Esophagus muscularis mucosa (tissue), 4 donors: Measurements from ENCODE around the gene HSD3B7. TPM values are rescaled to one million over a fixed set of nuclear protein-coding genes. Genes with fewer than 3 reads are reported as not detected.

ENCODE experiments used
- DNase-seq: peaks from one replicate; pipeline ENCODE4 v3.0.0-alpha.2; 2017; ENCODE audit errors: extremely low spot score
- H3K27ac ChIP-seq, 4 donors: fragments of 200-600 bp; sonication (generic); replicated peaks in 1 of 4; 1 replicate in 3 of 4; 2 replicates in 1 of 4; pipeline ENCODE4 v1.5.1; 2016 to 2019; ENCODE audit warnings: mild to moderate bottlenecking in 1 of 4
- H3K27me3 ChIP-seq, 4 donors: fragments of 200-600 bp; sonication (generic); one replicate each; pipeline versions ENCODE4 v1.5.1 to v1.6.0; 2016 to 2019
- H3K36me3 ChIP-seq, 4 donors: fragments of 200-600 bp; sonication (generic); one replicate each; pipeline ENCODE4 v1.5.1; 2016 to 2019
- H3K4me1 ChIP-seq, 4 donors: fragments of 200-600 bp; sonication (generic); one replicate each; pipeline ENCODE4 v1.5.1; 2016 to 2019
- H3K4me3 ChIP-seq, 4 donors: fragments of 200-600 bp; sonication (generic); 1 replicate in 2 of 4; 2 replicates in 2 of 4; pipeline ENCODE4 v1.5.1; 2016 to 2019; ENCODE audit warnings: mild to moderate bottlenecking in 4 of 4, moderate library complexity in 1 of 4
- H3K9me3 ChIP-seq, 4 donors: fragments of 200-600 bp; sonication (generic); 1 replicate in 3 of 4; 2 replicates in 1 of 4; pipeline ENCODE4 v1.5.1; 2016 to 2019
- EP300 ChIP-seq: sonication (generic); formaldehyde crosslinking; IDR thresholded peaks from one replicate; pipeline ENCODE4 v1.6.1; 2017; ENCODE audit warnings: antibody characterized with exemption
- POLR2A ChIP-seq: fragments of 450-650 bp; IDR thresholded peaks from one replicate; pipeline ENCODE4 v1.6.1; 2017; ENCODE audit warnings: antibody characterized with exemption, moderate library complexity, mild to moderate bottlenecking, low read depth
- POLR2AphosphoS5 ChIP-seq, 2 donors: sonication (generic); formaldehyde crosslinking; IDR thresholded peaks; one replicate each; pipeline ENCODE4 v1.6.1; 2017; ENCODE audit warnings: antibody characterized with exemption in 2 of 2
- WGBS: methylation state at CpG from one replicate; pipeline ENCODE4 v1.1.5; 2018; 5-methylcytosine and 5-hydroxymethylcytosine counted together
- intact Hi-C: fragments of 100-400 bp; cut with DNase I; formaldehyde crosslinking; loops from one replicate; pipeline ENCODE4 v1.15.1; 2023
- total RNA-seq, 4 donors: library from RNA; depleted of rRNA; stranded (reverse); fragments of >200 nt; gene quantifications; one replicate each; pipeline versions ENCODE4 v1.1.0 to v1.2.1, GENCODE V29; 2016
- TF ChIP-seq, protein P1 (sequence below), 3 experiments: fragments of 200-600 bp in 2 of 3; fragments of 450-650 bp in 1 of 3; sonication (generic) in 2 of 3; IDR thresholded peaks; one replicate each; pipeline ENCODE4 v1.5.1; 2017 to 2019; ENCODE audit warnings: antibody characterized with exemption in 3 of 3, mild to moderate bottlenecking in 2 of 3, moderate library complexity in 1 of 3

The HSD3B7 gene
- total RNA-seq, 4 donors from 2014 or later: 15.4 to 33.0 (median 17.9) TPM

DNA sequence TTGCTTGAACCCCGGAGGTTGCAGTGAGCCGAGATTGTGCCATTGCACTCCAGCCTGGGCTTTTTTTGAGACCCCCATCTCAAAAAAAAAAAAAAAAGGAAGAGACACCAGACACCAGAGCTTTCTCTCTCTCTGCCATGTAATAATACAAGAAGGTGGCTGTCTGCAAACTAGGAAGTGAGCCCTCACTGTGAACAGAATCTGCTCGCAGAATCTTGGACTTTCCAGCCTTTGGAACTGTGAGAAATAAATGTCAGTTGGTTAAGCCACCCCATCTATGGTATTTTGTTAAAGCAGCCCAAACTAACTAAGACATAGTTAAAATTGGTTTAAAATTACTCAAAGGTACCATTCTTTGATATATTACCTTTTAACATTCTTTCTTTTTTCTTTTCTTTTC, 35.5 kb downstream of the HSD3B7 start:
- WGBS: 100% methylated on average over 3 of the region's 3 CpGs
- Histone ChIP-seq H3K27me3 (peaks cover 0 to 10% (median 0%) of the 10 kb centered on the region in 4 donors), H3K4me1 (no peaks in the 10 kb centered on the region), H3K36me3 (no peaks in the 10 kb centered on the region), H3K27ac (no peak overlapping the region), H3K9me3 (no peaks in the 10 kb centered on the region), H3K4me3 (no peak overlapping the region)
- intact Hi-C loops: no loop called here
- no peak for DNase-seq
- TF ChIP-seq, protein P1, sequence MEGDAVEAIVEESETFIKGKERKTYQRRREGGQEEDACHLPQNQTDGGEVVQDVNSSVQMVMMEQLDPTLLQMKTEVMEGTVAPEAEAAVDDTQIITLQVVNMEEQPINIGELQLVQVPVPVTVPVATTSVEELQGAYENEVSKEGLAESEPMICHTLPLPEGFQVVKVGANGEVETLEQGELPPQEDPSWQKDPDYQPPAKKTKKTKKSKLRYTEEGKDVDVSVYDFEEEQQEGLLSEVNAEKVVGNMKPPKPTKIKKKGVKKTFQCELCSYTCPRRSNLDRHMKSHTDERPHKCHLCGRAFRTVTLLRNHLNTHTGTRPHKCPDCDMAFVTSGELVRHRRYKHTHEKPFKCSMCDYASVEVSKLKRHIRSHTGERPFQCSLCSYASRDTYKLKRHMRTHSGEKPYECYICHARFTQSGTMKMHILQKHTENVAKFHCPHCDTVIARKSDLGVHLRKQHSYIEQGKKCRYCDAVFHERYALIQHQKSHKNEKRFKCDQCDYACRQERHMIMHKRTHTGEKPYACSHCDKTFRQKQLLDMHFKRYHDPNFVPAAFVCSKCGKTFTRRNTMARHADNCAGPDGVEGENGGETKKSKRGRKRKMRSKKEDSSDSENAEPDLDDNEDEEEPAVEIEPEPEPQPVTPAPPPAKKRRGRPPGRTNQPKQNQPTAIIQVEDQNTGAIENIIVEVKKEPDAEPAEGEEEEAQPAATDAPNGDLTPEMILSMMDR (IDR thresholded peaks at IDR 0.05): no peak
- no peak for TF ChIP-seq EP300
- TF ChIP-seq POLR2A: no peak
- no peak for TF ChIP-seq POLR2AphosphoS5 (IDR thresholded peaks at IDR 0.05)

DNA sequence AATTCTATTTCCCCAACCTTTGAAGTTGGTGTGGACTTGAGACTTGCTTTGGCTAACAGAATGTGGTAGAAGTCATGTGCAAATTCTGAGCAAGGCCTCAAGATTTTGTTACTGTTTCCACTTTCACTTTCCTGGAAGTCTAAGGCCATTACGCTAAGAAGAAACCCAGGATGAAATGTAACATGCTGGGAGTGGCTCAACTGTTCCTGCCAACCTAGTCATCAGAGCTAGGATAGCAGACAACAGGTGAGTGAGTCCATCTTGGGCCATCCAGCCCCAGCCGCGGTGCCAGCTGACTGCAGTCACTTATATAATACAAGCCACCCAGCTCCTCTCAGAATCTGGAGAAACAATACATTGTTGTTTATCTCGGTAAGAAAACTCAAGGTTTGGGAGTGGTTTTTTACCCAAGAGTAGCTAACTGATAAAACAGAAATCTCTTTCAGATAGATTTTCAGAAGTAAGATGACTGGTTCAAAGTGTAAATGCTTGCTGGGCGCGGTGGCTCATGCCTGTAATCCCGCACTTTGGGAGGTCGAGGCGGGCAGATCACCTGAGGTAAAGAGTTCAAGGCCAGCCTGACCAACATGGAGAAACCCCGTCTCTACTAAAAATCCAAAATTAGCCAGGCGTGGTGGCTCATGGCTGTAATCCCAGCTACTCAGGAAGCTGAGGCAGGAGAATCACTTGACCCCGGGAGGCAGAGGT, 37.7 kb downstream of the HSD3B7 start:
- no peaks in the 10 kb centered on the region for H3K9me3 ChIP-seq
- WGBS: 84% methylated on average over 12 of the region's 12 CpGs
- no peak overlapping the region for H3K27ac ChIP-seq
- no peaks in the 10 kb centered on the region for H3K27me3 ChIP-seq
- no peaks in the 10 kb centered on the region for H3K36me3 ChIP-seq
- intact Hi-C loops: no loop called here
- DNase-seq: no peak
- H3K4me1 ChIP-seq: no peaks in the 10 kb centered on the region
- H3K4me3 ChIP-seq: no peak overlapping the region
- TF ChIP-seq POLR2AphosphoS5 (IDR thresholded peaks at IDR 0.05) (no peak), POLR2A (no peak), EP300 (no peak)
- TF ChIP-seq, protein P1 (IDR thresholded peaks at IDR 0.05): no peak

DNA sequence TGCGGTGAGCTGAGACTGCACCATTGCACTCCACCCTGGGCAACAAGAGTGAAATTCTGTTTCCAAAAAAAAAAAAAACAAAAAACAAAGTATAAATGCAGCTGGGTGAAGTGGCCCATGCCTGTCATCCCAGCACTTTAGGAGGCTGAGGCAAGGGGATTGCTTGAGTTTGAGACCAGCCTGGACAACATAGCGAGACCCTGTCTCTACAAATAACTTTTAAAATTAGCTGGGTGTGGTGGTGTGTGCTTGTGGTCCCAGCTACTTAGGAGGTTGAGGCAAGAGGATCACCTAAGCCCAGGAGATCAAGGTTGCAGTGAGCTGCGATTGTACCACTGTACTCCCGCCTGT, 38.2 kb downstream of the HSD3B7 start:
- Histone ChIP-seq H3K4me3 (no peak overlapping the region), H3K9me3 (no peaks in the 10 kb centered on the region), H3K27ac (no peak overlapping the region), H3K36me3 (no peaks in the 10 kb centered on the region), H3K27me3 (no peaks in the 10 kb centered on the region), H3K4me1 (no peaks in the 10 kb centered on the region)
- intact Hi-C loops: no loop called here
- TF ChIP-seq, protein P1 (IDR thresholded peaks at IDR 0.05): no peak
- TF ChIP-seq POLR2AphosphoS5 (IDR thresholded peaks at IDR 0.05) (no peak), POLR2A (no peak), EP300 (no peak)
- DNase-seq: no peak
- WGBS: 94% methylated on average over 4 of the region's 4 CpGs

DNA sequence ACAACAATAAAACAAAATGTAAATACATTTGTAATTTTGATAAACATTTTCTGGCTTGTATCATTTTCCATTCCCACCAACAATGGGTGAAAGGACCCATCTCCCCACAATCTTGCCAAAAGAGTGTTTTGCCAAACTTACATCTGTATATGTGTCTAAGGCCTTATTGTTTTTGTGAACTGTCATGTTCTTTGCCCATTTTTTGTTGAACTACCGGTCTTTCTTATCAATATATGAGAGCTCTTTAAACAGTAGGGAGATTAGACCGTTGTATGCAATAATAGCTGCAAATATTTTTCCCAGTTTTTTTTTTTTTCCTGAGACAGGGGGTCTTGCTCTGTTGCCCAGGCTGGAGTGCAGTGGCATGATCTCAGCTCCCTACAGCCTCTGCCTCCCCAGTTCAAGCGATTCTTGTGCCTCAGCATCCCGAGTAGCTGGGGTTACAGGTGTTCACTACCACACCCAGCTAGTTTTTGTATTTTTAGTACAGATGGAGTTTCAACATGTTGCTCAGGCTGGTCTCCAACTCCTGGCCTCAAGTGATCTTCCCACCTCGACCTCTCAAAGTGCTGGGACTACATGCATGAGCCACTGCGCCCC, 38.7 kb downstream of the HSD3B7 start:
- Histone ChIP-seq H3K27ac (no peak overlapping the region), H3K4me1 (no peaks in the 10 kb centered on the region), H3K4me3 (no peak overlapping the region), H3K36me3 (no peaks in the 10 kb centered on the region), H3K9me3 (no peaks in the 10 kb centered on the region), H3K27me3 (no peaks in the 10 kb centered on the region)
- DNase-seq: no peak
- TF ChIP-seq POLR2A: no peak
- TF ChIP-seq, protein P1 (IDR thresholded peaks at IDR 0.05): no peak
- no peak for TF ChIP-seq EP300
- TF ChIP-seq POLR2AphosphoS5 (IDR thresholded peaks at IDR 0.05): no peak
- WGBS: 74% methylated on average over 6 of the region's 6 CpGs
- intact Hi-C loops: no loop called here
